GM19328 (cell line): Measurements from ENCODE around the gene PPFIA4.
"Not testable (repeated sequence)": the region's sequence is repeated elsewhere in the genome, so short reads cannot be mapped to it uniquely, and the experiment has no call there.

Experiments used
- ATAC-seq: cut with Tn5 transposase; IDR thresholded peaks from one replicate; pipeline ENCODE4 v1.9.1; 2021; ENCODE audit warnings: mild to moderate bottlenecking, moderate library complexity; ENCODE audit not compliant: unreplicated experiment

The PPFIA4 gene

GRCh38 chr1:203026031-203026665 lies at the start of gene PPFIA4:
PPFIA4 (plus strand) TSS chr1:203026491; CDS start chr1:203039009, 12,518 bp downstream.
- peak; percentile 81 for ATAC-seq

GRCh38 chr1:202976633-202977032 lies 49.7 kb upstream of the PPFIA4 start:
- no peak for ATAC-seq

DNA sequence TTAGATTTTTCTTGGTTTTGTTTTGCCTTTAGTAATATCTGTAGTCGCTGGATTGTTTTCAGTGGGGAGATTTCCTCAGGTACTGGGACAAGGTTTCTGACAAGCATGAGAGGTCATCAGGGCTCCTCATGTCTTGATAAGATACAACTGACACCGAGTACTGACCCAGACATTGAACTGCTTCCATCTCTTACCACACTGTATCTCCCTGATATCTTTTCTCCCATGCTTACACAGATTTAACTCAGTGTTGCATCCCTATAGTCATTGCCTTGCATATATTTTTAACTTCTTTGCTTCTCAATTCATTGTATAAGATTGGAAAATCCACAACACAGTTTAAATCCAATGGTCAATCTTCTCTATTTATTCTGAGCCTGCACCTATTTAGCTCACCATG lies 46.8 kb upstream of the PPFIA4 start:
- no peak for ATAC-seq

DNA sequence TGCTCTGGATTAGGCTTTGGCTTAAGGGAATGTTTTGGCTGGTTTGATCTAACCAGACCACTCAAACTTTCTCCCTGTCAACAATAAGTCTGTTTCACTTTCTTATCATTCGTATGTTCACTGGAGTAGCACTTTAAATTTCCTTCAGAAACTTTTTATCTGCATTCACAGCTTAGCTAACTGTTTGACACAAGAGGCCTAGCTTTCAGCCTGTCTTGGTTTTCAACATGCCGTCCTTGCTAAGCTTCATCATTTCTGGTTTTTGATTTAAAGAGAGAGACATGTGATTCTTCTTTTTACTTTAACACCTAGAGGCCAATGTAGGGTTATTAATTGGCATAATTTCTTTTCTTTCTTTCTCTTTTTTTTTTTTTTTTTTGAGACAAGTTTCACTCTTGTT lies 44.4 kb upstream of the PPFIA4 start:
- no peak for ATAC-seq

GRCh38 chr1:202982715-202983430 lies 43.4 kb upstream of the PPFIA4 start:
- no peak for ATAC-seq

- ATAC-seq, result not testable (repeated sequence)
These were observed 40.2 kb upstream of the PPFIA4 start for GRCh38 chr1:202986120-202986519.

DNA sequence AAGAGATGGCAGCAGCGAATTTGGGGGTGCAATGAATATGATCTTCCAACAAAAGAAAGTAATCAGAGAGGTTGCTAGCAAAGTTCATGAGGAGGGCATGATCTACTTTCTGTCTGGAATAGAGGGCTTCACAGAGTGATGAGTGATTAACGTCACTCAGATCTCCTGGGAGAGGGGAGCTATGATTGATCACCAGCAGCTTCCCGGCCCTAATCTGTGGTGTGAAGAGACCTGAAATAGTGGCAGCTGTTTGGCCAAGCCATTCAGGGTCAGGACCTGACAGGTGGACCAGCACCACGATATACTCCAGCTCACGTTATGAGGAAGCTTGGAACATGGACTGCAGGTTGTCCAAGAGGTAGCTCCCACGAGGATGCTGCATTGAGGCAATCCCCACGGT lies 39.0 kb upstream of the PPFIA4 start:
- no peak for ATAC-seq

DNA sequence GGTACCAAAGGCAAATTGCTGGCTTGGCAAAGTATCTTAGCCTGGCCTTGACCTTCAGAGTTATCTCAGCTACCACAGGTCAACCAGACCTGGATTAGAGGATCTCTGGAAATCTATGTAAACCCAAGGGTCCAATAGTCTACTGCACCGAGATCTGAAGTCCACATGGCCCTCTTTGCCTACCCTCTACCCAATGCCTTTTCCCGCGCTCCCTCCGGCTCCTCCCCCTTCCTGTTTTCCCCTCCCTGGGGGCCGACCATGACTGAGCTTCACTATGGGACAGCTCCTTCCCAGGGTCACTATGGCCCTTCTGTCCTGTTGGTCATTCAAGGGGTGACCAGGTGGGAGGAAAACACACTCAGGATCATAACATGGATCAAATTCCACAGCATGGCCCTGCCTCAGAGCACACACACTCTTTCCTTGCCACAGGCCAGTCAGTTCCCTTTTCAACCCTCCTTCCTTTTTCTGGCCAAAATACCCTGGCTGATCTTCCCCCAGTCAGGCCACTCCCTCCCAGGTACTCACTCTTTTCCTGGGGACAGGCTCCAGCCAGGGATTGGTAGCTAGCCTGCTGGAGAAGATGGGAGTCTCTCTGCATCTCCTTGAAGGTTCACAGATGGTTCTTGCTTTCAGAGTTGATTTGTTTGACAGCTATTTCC lies 38.2 kb upstream of the PPFIA4 start:
- ATAC-seq, result no peak

DNA sequence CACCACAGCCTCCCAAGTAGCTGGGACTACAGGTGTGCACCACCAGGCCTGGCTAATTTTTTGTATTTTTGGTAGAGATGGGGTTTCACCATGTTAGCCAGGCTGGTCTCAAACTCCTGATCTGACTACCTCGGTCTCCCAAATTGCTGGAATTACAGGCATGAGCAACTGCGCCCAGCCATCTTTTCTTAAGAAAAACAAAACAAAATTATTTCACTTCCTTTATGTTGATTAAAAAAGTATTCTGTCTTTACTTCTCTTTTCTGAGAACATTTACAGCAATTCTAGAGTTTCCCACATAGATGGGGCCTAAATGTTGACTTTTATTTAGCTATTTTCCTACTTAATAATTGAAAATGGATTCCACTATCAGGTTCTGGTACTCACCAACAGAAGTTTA lies 36.4 kb upstream of the PPFIA4 start:
- no peak for ATAC-seq

- no peak for ATAC-seq
These were observed 35.2 kb upstream of the PPFIA4 start for GRCh38 chr1:202991112-202991511.

- no peak for ATAC-seq
These were observed 31.5 kb upstream of the PPFIA4 start for GRCh38 chr1:202994756-202995155.

GRCh38 chr1:202998836-202999750 lies 27.2 kb upstream of the PPFIA4 start:
- ATAC-seq, result no peak

GRCh38 chr1:203000217-203000944 lies 25.9 kb upstream of the PPFIA4 start:
- ATAC-seq, result no peak

DNA sequence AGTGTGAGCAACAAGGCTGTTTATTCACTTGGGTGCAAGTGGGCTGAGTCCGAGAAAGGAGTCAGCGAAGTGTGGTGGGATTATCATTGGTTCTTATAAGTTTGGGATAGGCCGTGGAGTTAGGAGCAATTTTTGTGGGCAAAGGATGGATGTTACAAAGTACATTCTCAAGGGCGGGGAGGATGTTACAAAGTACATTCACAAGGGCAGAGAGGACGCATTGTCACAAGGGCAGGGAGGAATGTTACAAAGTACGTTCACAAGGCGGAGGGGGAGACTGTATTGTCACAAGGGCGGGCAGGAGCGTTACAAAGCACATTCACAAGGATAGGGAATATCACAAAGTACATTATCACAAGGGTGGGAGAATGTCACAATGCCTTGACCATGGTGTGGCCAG lies 24.3 kb upstream of the PPFIA4 start:
- no peak for ATAC-seq

GRCh38 chr1:203002951-203003350 lies 23.3 kb upstream of the PPFIA4 start:
- ATAC-seq, result no peak

GRCh38 chr1:203005395-203006142 lies 20.7 kb upstream of the PPFIA4 start:
- ATAC-seq, result not testable (repeated sequence)

- peak; percentile 86 for ATAC-seq
These were observed 19.1 kb upstream of the PPFIA4 start, which contains the start of gene TMEM183A for GRCh38 chr1:203006948-203007871. TMEM183A (plus strand) TSS chr1:203007374; CDS start chr1:203007466, 92 bp downstream.

DNA sequence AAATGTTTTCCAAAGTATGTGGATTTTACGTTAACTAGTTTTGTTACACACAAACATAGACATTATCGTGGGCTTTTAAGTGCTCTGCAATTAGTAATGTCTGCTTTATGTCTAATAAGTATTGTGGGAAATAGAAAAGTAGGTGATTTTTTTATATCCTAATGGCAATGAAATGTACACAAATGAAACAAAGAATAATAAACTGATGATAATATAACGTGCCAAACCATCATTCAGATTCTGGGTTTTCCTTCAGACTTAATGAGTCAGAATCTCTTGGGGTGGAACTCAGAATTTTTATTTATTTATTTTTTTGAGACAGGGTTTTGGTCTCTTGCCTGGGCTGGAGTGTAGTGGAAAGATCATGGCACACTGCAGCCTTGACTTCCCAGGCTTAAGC lies 17.1 kb upstream of the PPFIA4 start:
- no peak for ATAC-seq
